Mammary epithelial cell (primary cell): Measurements from ENCODE around the gene WDR20.

Experiments
- EZH2 ChIP-seq: IDR thresholded peaks from 2 replicates; pipeline ENCODE4 v1.6.1; 2012; ENCODE audit warnings: low read length, inconsistent platforms, borderline replicate concordance
- TF ChIP-seq, protein P1 (sequence below), 2 donors: IDR thresholded peaks in 1 of 2; conservative IDR thresholded peaks in 1 of 2; 2 replicates each; pipeline ENCODE4 v1.5.1; 2011 to 2012; ENCODE audit warnings: inconsistent platforms in 2 of 2, low read length in 2 of 2, mild to moderate bottlenecking in 2 of 2, control low read depth in 1 of 2, low read depth in 1 of 2; ENCODE audit not compliant: insufficient read depth in 1 of 2; ENCODE audit errors: extremely low read depth in 1 of 2

GRCh38 chr14:102215071-102215470 is 75.4 kb downstream of the WDR20 start:
- TF ChIP-seq, protein P1, sequence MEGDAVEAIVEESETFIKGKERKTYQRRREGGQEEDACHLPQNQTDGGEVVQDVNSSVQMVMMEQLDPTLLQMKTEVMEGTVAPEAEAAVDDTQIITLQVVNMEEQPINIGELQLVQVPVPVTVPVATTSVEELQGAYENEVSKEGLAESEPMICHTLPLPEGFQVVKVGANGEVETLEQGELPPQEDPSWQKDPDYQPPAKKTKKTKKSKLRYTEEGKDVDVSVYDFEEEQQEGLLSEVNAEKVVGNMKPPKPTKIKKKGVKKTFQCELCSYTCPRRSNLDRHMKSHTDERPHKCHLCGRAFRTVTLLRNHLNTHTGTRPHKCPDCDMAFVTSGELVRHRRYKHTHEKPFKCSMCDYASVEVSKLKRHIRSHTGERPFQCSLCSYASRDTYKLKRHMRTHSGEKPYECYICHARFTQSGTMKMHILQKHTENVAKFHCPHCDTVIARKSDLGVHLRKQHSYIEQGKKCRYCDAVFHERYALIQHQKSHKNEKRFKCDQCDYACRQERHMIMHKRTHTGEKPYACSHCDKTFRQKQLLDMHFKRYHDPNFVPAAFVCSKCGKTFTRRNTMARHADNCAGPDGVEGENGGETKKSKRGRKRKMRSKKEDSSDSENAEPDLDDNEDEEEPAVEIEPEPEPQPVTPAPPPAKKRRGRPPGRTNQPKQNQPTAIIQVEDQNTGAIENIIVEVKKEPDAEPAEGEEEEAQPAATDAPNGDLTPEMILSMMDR (conservative IDR thresholded peaks at IDR 0.05 in 1 of 2, IDR thresholded peaks at IDR 0.05 in 1 of 2; ENCODE audit: extremely low read depth in 1 of 2, insufficient read depth in 1 of 2, low read depth in 1 of 2, low read length in 2 of 2): no peak
- TF ChIP-seq EZH2: no peak
